DMS 273 (cell line): ENCODE results near the gene NTF3.

Source experiments
- DNase-seq: peaks from one replicate; lab custom pipeline; 2025; ENCODE audit not compliant: unreplicated experiment; lab: John Stamatoyannopoulos, UW

The NTF3 gene

DNA sequence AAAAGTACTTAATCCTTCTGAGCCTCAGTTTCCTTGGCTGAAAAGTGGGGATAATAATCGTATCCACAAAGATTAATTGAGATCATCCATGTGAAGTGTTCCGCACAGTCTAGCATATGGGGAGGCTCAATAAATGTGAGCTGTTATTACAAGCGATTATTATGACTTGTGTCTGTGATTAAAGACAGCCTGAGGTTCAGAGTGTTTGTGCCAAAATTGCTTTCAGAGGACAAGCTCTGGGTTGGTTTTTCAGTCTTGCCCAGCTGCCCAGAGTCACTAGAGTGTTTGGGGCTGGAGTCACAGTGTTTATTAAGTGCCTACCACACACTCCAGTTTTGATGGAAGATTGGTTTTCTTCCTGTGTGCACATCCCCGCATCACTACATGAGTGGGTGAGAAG lies 53.5 kb downstream of the NTF3 start:
- no peak for DNase-seq

DNA sequence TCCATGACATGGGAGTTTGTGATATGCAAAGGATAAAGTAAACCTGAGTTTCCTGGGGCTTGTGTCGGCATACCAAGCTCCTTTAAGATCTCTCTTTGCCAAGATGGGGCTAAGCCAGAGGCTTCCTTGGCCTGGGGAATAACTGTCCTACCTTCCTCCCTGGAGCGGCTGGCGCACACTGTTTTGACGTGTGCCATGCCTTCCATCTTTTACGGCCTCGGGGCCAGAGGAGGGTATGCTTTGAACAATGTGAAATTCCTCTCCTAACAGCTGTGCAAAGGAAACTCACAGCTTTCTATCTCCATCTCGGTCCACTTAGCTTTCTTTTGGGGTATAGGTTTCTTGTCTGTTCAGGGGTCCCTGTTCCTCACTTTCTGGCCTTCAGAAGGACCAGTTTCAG lies 55.2 kb downstream of the NTF3 start:
- DNase-seq = no peak

DNA sequence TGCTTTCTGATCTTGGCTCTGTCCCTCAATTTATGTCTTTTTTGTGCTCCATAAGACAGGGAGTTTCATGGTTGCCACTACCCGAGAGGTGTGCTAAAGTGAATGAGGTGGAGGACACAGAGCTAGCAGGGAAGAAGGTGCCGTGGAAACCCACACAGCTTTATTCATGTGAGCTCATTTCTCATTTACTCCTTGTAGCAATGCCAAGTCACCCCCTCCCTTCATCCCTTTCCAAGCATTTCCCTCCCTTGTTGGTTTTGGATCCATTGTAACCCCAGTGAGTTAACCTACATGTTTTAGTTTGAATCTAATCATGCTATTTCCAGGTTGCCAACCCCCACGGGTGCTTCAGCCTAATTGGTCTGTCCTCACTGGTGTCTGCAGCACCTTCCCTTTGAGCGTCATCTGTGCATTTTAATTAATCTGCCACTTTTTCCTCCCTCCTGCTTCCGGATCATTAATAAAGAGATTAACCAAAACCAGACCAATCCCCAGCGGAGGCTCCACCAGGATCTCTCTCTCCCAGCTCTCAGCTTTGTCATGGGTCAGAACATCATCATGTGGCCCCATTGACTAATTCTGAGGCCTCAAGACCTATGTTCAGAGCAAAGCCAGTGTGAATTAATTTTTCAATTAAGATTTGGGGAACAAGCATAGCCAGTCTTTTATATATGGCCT lies 56.2 kb downstream of the NTF3 start:
- no peak for DNase-seq

DNA sequence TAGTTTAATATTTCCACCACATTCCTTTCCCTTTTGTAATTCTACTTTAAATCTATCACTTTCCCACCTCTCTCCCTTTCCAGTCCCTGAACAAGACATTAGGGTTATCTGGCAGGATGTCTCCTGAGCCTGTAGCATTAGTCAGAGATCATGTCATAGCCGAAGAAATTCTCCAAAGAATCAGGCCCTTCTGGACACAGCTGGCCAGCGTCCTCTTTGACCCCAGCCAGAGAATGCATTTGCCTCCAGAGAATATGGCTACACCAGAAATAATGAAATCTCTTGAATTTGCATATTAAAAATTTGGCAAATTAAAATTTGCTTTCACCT lies 56.7 kb downstream of the NTF3 start:
- no peak for DNase-seq

DNA sequence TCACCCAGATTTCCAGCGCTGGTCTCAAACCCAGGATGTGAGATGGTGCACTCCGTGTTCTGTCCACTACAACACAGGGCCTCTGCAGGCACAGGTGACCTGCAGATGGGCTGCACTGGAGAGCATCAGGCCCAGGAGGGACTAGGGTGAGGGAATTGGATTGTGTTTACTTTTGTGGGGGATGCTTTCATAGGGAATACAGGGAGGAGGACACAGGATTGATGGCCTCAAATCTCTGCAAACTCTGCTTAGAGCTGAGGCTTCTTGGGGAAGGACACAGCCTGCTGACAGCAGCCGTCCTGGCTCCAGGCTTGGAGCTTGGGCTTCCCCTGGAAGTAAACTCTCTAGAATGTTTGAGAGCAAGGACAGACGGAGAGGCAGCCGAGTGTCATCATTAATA lies 57.1 kb downstream of the NTF3 start:
- DNase-seq = no peak

DNA sequence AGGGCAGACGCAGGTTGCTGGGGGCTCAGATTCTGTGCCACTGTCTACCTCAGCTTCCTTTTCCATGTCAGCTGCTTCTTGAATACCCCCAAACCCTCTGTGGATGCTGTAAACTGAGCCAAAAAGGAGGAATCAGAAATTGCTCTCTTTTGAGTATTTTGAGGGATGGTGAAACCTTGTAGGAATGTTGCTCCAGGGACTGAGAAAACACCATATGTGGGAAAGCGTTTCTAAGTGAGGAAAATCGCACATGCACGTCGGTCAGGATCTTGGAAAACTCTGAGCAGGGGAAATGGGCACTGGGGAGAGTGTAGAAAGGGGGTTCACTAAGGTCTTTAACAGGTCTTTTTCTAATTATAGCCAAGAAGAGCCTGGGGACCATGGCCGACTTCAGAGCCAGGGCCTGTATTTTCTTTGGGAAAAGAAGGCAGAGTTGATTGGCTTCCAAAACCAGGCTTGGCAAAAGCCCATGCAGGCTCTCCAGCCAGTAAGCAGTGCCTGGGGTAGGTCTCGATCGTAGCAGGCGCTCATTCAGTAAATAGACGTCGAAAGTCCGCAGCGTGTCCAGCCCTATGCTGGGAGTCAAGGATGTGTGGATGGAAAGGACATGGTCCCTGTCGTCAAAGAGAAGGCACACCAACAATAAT lies 58.0 kb downstream of the NTF3 start:
- DNase-seq = no peak

DNA sequence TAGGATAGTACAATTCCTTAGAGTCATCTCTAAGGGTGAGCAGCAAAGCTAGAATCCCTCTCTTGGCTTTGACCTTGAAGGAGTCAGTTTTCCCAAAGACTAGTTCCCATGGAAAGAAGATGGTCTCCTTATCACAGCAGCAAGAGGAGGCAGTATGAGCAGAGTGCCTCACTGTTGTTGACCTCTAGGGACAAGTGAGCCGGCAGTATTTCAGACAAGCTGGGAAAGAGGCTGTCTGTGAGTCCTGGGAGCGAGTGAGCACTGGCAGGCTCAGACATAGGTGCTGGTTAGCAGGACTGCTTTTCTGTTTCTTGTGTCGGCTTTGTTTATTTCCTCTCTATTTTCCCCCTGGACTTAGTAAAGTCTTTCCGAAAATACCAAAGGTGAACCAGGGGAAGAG lies 60.7 kb downstream of the NTF3 start:
- DNase-seq = no peak

DNA sequence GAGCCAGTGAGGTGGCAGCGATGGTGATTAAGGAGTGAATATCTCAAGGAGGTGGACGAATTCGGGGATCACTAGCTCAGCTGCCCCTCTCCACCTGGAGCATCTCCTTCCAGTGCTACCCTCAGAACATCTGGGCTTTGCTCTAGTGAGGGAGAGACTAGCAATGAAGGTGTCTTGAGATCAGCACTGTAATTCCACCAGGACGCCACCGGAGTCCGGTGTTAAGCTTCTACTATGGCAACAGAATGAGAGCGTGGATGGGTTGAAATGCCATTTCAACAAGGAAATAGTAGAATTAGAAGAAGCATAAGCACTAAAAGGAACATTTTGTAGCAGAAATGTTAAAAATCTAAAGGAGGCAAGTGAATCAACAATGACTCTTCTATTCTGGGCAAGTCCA lies 61.1 kb downstream of the NTF3 start:
- no peak for DNase-seq

DNA sequence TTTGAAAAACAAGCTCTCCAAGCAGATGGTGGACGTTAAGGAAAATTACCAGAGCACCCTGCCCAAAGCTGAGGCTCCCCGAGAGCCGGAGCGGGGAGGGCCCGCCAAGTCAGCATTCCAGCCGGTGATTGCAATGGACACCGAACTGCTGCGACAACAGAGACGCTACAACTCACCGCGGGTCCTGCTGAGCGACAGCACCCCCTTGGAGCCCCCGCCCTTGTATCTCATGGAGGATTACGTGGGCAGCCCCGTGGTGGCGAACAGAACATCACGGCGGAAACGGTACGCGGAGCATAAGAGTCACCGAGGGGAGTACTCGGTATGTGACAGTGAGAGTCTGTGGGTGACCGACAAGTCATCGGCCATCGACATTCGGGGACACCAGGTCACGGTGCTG lies 62.4 kb downstream of the NTF3 start:
- no peak for DNase-seq

DNA sequence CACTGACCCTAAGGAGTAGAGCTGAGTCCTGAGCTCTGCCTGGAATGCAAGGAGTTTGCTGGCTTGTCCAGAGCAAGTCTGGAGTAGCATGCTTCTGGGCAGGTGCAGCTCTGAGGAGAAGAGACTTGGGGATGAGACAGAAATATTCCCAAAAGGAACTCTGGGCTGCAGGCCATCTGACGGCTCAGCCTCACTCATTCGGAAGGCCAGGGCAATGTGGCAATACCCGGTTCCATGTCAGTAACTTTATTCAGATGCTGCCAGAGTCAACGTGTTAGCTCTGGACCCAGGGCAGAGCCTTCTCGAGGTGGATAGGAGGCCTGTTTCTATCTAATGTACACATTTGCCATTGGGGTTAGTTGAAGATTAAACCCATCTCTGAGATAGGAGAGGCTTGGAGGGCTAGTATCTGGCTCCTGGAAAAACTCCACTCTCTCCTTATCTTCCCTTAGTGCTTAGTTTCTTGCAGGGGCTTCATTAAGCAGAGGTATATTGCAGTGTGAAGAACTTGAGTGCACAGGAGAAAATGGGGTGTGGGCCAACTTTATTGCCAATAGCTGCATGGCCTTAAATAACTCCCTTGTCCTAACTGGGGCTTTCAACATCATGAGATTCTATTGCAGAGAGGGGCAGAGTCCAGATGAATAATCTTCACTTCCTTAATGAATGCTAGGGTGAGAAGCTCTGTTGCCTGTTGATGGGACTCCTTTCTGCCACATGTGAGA lies 65.6 kb downstream of the NTF3 start:
- DNase-seq = no peak

DNA sequence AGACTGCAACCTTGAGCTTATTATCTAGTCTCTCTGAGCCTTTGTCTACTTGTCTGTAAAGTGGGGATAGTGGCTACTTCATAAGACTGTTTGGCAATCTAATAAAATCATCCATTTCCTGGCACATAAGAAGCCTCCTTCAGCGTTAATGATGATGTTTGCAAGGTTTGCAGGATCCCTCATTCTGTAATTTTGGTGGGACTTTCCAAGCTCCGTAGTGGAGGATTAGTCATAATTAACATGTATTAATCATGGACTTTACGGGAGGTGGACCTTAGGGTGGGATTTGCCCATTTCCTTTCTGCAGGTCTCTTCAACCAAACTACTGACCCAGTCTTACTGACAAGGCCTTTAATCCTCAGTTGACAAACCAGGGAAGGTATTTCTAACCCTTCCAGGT lies 66.2 kb downstream of the NTF3 start:
- DNase-seq = no peak

DNA sequence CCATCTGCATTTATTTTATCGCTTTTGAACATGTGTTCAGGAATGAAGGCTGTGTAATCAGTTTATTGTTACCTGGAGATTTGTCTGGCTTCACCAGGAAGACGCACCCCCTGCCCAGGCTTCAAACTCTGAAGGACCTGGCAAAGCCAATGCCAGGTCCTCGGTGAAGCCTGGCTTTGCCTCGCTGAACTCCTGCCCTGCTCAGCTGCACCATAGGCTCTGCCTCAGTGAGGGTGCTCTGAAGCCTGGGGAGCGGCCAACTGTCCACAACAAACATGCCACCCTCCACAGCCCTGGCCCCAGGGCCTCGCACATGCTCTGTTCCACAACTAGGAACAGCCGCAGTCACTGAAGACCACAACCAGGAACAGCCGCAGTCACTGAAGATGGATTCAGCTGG lies 66.9 kb downstream of the NTF3 start:
- DNase-seq = no peak

DNA sequence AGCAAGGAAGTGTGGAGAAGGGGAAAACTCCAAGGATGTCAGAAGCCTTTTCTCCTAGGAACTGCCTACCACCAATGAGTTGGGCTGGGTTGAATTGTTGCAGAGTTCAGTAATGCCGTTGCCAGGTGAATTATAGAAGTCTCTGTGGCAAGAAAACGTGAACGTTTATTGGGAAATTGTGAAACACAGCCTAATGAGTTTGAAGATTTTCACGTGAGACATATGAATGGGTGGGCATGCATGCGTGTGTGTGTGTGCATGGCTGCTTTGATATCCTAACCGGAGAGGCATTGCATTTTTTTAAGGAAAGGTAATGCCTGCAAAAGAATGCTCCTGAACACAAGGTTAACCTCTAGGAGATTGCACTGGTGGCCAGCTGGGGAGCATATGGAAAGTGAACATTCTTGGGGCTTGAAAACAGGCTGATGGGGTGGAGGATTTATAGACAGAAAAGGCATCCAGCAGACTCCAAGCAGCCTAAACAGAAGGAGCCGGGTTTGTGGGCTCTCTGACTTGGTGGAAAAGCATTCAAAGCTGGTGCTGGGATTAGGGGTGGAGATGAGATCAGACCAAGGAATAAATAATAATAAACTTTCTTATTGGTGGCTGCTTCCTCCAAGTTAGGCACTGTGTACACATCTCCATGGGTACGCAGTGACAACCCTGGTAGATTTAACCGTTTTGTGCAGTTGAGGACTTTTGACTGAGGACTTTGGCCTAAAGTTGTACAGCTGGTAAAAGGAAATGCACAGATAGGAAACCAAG lies 67.8 kb downstream of the NTF3 start:
- no peak for DNase-seq

DNA sequence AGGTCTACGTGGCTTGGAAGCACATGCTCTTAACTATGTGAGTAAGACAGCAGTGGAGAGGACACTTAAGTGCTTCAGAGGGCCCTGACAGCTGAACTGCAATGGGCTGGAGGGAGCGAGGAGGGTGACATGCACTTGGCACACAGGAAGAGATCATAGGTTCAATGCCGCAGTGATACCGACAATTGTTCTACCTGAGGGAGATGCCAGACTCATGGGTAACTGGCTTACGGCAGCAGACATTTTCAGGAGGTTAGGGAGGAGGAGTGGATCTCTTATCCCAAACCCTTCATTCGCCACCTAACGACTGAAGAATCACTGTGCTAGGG lies 68.4 kb downstream of the NTF3 start:
- no peak for DNase-seq

DNA sequence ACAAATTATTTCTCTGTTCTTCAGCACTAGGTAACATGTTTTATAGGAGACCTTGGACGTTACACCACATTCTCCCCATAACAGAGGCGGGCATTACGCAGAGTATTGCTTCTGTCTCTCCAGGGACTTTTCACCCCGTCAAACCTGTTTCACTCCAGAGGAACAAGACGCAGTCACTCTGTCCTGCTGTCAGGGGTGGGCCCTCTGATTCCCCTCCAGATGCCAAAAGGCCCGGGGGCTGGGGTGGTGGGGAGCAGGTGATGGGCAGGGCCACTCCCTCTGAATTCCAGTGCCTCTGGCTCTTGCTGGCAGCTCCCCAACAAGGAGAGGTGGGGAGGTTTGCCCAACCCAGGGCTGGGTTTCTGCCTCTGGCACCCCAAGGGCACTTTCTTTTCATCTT lies 71.9 kb downstream of the NTF3 start:
- no peak for DNase-seq

DNA sequence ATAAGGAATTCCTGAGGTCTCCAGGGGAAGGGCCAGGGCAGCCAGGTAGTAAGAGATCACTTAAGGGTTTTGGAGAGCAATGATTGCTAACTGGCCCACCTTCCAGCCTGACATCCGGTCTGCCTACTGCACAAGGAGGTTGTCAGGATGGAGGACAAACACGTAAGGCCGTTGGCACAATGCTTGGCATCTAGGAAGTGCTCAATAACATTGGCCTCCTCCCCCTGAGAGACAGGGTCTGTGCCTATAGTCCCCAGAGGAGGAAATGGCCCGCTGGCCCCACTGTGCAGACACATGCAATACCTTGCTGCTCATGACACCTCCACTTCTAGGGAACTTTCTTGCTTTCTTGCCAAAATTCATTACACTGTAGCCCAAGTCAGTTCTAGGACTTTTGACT lies 73.2 kb downstream of the NTF3 start:
- DNase-seq = no peak

DNA sequence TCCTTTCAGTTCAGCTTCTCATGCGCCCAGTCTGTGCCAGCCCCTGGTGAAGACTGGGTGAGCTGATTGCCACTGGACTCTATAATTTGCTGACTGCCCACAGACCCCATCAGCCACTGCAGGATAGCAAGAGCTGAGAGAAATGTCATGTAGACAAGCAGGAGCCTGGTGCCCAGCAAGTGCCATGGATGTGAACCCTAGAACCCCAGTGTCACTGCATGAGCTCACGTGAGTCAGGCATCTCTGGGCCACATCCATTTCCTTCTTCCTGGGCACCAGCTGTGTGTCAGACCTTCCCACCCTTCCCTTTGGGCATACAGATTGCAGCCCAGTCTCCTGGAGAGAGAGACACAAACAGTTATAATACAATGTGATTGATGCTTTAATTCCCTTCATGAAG lies 73.8 kb downstream of the NTF3 start:
- DNase-seq = no peak

DNA sequence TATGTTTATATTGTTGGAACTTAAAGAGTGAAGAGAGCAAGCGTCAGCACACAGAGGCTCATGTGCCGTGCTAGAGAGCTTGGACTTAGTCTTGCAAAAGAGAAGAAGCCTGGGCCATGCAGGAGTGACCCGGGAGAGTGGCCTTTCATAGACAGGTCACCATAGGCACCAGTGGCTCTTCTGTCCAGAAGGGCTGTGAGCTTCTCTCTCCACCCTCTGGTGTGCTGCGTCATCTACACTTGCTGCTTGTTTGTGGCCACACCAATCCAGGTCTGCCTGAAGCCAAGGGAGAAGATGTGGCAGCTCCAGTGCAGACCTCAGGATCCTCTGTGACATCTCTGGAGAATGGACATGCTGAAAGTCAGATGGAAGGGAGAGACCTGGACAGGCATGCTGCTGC lies 74.4 kb downstream of the NTF3 start:
- no peak for DNase-seq

DNA sequence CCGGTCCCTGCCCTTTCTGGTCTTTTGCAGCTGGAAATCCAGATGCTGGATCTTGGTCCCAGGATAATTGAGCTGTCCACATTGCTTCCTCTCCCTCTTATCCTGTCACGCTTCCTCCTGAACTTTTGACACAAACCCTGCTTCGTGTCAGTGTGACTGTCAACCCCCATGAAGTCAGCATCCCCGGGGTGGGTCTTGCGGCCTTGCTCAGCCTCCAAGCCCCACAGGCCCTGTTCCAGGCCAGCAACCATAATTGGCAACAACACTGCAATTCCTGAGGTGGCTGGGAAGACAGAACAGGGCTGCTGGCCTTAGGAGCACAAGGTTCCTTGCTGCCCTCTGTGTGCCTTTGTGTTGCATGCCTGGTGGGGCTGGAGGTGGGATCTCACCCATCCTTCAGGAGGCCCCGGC lies 74.9 kb downstream of the NTF3 start:
- DNase-seq = no peak

DNA sequence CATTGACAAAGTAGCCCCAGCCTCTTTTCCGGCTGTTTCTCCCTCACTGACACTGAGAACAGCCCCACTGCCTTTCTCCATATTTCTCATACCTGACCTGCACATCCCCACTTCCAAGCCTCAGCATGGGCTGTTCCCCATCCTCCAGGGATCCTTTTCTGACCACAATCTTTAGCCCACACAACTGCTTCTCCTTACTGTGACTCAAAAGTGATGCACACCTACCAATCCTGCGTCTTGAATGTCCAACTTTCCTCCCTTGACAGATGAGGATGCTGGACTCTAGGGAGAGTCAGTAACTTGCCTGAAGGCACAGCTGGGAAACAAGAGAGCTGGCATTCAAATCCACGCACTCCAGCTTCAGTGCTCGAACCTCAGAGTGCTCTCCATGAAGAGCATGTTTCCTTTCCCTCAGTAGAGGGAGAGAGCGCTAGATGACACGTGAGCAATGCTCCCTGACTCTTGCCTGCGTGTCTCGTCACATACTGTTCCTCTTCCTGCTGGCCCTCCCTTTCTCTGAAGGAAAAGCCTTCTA lies 75.6 kb downstream of the NTF3 start:
- no peak for DNase-seq

DNA sequence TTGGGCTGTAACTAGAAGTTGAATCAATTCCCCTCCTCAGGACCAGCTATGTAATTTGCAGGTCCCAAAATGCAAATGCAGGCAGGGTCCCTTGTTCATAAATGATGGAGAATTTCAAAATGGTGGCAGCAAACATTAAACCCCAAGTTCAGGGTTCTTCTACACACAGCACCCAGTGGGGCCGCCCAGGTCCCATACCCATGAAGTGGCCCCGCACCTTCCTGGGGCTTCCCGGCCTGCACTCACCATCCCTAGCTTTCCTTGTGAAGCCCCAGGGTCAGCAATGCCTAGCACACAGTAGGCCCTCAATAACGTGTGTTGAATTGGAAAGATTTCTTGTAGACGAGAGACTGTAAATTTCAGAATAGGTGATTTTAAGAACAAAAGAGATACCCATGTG lies 76.0 kb downstream of the NTF3 start:
- no peak for DNase-seq

DNA sequence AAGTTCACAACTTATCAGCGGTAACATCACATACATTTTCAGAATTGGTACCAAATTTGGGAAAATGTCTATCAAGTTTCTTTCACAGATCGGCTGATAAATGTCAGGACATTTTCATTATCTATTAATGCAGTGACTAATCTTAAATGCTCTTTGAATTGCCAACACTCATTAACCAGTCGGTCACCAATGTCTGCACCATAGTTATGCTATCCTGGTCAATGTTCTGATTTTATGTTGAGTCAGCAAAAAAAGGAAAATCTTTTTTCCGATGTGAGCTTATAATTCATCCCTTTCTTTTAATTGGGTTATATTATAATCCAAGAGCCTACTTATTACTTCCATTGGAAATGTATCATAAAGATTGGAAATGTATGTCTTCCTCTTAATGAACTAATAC lies 77.2 kb downstream of the NTF3 start:
- DNase-seq = no peak
